HG02981 (cell line): ENCODE measurements around the gene SHC2.
"Not testable (repeated sequence)": the region's sequence is repeated elsewhere in the genome, so short reads cannot be mapped to it uniquely, and the experiment has no call there.

Experiments used
- ATAC-seq: cut with Tn5 transposase; IDR thresholded peaks from one replicate; pipeline ENCODE4 v1.9.1; 2021; ENCODE audit warnings: mild to moderate bottlenecking, moderate library complexity; ENCODE audit not compliant: unreplicated experiment

The SHC2 gene

DNA sequence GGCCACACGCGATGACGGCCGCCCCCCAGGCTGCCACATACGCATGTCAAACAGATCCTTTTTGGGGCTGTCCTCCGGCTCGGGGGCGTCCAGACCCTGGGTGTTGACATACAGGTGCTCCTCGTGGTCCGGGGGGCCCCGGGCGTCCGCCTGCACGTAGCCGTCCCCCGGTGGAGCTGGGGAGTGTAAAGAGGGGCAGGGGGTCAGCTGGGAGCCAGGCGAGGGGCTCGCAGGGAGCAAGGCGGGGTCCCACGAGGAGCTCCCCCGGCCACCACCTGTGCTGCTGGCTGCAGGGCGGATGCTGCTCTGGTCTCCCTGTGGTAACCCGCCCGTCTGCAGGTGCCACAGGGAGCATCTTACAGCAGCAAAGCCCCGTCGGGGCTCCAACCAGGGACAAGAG is 35.8 kb downstream of the SHC2 start:
- ATAC-seq: no peak

DNA sequence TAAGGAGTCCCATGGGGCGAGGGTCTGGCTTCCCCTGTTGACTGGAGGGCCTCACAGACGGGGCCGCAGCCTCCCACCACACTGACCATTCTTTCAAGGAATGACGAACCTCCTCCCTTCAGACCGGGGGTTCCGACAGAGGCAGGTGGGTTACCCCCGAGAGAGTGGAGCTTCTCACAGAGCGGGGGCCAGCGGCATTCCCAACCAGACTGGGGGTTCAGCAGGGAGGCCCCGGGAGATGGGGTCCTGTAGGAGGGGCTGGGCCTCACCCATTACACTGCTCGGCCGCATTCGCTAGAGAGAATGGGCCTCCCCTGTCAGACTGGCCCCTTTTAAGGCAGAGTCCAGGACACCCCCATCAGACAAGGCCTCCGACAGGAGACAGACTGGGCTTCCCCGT is 36.3 kb downstream of the SHC2 start:
- ATAC-seq: no peak

DNA sequence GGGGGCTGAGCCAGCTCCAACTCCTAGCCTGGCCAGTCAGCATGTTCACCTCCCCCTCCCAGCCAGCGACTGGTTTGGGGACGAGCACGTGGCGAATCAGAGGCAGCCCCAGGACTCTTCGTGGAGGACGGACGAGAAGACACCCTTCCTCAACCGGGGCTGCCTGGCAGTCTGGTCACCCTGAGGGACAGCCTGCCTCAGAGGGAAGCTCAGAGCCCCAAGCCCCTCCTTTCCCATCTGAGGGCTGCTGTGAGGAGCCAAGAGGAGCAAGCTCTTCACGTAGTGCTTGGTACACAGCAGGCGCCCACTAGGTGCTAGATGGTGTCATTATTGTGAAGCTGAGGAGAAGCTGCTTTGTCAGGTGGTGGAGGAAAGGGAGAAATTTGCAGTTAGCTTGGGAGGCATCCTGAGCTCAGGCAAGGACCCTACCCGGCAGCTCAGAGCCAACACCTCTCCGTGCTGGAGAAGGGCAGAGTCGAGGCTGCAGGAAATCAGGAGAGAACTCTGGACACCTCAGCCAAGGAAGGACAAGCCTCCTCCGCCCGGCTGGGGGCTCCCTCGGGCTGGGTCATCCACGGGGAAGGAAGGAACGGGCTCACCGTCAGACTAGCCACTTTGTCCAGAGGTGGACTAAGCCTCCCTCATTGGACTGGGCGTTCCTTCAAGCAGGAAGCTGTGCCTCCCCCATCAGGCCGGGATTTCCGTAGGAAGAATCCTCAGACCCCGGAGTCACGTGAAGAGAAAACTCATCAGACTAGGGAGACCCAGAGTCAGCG is 37.0 kb downstream of the SHC2 start:
- no peak for ATAC-seq

DNA sequence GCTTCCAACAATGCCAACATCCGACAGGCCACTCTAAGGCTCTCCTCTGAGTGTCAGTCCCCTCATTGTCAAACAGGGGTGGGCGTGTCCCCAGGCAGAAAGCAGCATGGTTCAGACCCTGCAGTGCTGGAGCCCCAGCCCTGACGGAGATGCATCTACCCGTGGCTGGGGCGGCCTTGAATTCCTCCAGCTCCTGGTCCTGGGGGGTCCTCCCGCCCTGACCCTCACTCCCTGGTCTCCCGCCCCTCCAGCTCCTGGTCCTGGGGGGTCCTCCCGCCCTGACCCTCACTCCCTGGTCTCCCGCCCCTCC is 38.0 kb downstream of the SHC2 start:
- not testable (repeated sequence) for ATAC-seq

DNA sequence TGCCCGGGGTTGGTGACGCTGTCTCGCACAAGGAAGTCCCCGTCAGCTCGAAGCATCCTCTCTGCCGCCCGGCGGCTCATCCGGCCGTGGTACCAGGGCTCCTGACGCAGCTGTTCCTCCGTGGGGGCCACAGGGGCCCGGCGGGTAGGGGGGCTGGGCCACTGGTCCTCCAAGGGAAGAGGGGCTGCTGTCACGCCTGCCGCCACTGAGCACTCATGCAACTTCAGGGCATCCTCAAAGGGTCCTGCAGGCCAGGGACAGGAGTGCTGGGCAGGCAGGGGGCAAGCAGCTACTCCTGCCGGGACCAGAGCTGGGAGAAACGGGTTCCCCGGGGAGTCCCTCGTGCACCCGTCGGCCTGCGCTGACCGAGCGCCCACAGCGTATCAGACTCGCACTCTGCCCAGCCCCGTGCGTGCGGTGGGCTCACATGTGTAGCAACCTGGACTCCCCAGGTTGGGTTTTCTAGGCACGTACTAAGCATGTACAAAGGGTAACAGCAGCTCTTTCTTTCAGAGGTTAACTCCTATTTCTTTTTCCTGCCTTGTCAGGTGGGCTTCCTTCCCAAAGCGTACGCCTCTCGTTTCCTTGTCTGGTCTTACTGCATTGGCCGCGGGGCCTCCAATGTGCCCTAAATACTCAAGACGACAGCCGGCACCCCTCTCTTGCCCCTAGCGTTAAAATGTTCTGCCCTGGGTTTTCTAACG is 38.5 kb downstream of the SHC2 start:
- ATAC-seq: no peak

DNA sequence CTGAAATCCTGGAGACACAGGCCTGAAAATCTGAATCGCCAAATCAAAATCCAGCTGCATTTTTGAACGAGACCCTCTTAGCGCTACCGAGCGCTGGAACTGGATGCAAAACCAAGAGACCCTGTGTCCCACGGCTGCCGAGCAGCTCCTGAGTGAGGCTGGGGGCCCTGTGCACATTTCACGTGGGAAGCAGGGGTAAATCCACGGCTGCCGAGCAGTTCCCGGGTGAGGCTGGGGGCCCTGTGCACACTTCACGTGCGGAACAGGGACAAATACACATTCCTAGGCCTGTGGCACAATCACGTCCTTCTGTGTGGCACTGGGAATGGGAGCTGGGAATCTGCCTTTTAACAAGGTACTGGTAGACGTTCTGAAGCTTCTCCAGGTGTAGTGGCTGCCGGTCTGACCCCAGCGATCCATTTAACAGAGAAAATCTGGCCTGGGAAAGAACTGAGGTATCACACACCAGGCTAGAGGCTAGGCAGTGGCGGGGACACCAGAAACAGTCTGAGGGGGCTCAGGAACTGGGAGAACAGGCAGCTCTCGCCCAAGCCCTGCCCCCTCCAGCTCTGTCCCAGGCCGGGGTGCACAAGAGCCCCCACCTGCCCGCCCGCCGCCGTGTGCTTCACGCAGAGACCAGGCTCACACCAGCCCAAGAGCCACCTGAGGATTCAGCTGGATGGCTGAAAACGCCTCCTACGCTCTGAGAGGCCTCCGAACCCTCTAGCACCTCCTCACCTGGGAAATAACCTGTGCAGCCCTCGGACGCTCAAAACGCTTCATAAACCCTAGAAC is 40.9 kb downstream of the SHC2 start:
- no peak for ATAC-seq

DNA sequence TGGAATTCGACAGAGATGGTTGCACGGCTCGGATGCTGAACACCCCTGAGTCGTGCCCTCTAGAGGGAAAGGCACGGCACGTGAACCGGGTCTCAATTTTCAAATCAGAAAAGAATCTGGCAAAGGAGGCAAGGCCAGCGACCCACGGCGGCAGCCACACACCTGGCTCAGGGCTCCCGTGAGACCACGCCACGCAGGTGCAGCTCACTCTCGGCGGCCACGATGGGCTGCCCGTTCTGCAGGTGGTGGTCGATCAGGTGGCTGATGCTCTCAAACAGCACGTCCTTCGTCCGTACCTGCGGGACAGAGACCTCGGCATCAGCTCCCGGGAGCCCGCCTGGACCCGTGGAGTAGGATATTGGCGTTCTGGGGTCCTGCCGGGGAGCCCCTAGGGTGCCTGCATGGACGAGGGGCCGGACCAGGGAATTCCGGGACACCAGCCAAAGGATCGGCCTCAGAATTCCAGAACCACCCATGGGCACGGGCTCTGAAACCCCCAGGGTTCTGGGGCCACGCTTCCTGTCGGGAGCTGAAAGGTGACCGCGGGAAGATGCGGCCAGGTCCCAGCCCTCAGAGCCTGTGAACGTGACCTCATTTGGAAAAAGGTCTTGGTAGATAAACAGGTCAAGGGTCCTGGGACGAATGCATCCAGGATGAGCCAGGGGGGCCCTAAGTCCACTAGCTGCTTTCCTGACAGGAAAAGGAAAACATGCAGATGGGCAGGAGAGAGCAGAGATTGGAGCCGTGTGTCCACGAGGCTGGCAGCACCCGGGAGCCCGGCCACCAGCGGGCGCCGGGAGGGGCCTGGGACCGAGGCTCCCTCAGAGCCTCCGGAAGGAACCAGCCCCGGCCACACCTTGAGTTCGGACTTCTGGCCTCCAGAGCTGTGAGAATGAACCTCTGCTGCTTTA is 41.8 kb downstream of the SHC2 start:
- ATAC-seq: no peak

DNA sequence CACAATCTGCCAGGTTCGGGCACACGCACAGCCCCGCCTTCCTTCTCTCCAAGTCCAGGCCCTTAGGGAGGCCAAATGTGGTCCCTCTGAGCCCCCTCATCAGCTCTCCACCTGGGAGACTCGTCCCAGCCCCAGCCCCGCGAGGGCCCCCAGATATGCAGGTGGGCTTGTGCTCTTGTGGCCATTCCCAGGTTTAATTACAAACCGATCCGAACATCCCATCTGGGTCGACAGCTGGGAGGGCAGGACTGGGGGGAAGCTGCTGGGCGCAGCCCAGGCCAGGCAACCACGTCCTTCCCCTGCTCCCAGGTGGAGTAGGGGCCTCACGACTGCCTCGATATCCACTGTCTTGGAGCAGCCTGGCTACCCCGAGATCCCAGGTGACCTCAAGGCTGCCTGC is 44.4 kb downstream of the SHC2 start:
- ATAC-seq: no peak

DNA sequence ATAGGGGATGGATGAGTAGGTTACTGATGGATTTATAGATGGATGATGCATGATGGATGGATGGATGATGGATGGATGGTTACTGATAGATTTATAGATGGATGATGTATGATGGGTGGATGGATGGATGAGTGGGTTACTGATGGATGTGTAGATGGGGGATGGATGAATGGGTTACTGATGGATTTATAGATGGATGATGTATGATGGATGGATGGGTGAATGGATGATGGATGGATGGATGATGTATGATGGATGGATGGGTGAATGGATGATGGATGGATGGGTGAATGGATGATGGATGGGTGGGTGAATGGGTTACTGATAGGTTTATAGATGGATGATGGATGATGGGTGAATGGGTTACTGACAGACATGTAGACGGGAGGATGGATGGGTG is 45.5 kb downstream of the SHC2 start:
- ATAC-seq: no peak

DNA sequence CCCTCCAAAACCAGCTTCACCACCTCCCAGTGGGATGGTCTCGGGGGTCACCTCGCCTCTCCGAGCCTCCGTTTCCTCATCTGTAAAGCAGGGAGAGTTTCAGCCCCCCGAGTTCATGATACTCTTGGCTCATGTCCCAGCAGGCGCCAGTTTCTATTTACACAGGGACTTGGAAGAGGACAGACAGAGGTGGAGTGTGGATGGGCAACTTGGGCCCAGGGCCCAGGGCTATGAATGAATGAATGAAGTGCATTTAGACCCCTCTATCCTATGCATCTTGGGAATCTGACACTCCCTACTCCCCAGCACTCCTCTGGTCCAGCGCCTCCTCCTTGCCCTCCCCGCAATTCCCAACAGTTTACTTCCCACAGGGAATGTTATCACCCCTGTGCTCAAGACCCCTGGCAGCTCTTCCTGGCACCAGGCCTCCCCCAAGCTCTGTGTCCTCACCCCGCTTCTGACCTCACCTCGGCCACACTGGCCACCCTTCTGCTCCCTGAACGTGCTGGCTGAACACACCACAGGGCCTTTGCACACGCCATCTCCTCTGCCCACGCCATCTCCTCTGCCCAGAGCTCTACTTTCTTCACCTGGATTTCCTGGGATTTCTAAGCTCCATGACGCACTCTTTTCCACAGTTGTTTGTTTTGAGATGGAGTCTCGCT is 46.9 kb downstream of the SHC2 start:
- ATAC-seq: no peak

DNA sequence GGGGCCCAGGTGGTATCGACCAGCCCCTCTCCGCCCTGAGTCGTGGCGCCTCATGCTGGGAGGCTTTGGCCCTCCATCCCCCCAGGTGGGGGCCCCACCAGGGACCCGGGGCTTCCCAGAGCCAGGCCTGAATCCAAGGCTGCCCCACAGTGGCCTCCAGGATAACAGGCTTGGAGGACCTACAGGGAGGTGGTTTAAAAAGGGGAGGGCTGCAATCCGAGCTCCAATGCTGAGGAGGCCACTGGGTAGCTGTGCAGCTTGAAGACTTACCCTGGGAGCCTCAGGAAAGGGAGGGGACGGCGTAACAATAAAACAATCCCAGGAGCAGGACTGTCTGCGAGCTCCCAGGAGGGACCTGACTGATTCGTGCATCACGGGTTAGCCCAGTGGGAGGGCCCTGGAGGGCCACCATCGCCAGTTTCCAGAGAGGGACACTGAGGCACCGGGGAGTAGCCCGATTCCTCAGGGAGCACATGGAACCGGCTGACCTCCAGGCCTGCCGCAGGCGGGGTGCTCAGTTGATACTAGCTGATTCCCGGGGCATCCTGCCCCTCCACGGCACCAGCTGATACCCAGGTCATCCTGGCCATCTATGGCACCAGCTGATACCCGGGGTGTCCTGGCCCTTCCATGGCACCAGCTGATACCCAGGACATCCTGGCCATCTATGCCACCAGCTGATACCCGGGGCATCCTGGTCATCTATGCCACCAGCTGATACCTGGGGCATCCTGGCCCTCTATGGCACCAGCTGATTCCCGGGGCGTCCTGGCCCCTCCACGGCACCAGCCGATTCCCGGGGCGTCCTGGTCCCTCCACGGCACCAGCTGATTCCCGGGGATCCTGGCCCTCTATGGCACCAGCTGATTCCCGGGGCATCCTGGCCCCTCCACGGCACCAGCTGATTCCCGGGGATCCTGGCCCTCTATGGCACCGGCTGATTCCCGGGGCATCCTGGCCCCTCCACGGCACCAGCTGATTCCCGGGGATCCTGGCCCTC is 48.2 kb downstream of the SHC2 start:
- no peak for ATAC-seq

DNA sequence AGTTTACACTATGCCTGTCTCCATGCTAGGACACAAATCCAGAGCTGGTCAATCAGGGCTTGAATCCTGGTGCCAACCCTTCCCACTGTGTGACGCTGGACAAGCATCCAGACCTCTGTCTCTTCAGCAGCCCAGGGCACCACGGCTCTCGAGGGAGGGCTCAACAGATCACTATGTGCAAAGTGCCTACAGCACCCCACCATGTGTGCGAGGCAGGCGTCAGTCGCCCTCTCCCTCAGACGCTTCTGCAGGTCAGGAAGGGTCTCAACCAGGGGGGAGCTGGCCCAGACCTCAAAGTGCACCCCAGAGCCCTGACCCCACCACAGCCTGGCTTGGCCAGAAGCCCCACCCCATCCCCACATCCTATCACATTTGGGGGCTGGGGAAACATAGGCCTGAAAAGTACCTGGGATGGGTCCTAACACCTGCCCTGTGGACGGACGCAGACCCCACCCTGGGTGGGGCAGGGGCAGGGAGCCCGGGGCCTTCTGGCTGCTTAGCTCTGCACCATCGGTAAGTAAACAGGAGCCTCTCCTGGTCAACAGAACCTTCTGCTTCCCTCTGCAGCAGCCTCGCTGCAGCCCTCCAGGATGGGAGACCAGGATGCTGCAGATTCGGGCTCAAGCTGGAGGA is 49.0 kb downstream of the SHC2 start:
- ATAC-seq: no peak

DNA sequence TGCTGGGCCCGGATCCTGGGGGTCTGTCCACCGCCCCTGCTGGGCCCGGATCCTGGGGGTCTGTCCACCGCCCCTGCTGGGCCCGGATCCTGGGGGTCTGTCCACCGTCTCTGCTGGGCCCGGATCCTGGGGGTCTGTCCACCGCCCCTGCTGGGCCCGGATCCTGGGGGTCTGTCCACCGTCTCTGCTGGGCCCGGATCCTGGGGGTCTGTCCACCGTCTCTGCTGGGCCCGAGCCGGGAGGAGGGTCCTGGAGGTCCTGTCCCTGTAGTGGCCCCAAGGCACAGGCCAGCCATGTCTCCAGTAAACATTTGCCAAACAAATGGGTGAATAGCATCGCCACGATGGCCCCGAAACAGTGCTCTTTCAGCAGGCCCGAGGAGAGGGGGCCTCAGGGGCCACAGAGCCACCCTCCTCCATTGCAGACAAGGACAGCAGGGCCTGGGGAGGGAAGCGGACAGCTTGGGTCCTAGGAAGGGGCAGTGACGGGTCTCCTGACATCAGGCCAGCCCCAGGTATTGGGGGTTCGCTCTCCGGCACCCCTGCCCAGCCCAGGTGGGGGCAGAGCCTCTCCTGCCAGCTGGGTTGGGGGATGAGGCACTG is 49.6 kb downstream of the SHC2 start:
- not testable (repeated sequence) for ATAC-seq

DNA sequence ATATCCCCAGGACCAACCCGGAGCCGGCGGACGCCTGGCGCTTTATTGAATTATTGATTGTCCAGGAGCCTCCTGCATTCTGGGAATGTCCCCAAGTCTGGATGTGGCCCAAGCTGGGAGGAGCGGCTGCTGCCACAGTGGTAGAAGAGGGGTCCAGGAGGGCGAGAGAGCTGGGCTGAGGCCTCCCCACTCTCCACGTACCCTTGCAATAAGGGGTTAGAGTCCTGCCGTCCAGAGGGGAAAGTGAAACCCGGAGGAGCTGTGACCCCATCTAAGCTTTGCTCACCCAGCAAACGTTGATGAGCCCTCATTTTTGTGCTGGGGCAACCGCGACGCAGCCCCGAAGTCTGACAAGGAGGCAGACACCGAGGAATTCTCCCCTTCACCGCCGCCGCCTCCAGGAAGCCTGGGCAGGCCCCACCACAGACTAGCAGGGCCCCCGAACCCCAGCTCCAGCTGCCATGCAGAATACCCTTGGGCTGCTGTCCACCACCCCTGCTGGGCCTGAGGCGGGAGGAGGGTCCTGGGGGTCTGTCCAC is 50.5 kb downstream of the SHC2 start:
- ATAC-seq: no peak

DNA sequence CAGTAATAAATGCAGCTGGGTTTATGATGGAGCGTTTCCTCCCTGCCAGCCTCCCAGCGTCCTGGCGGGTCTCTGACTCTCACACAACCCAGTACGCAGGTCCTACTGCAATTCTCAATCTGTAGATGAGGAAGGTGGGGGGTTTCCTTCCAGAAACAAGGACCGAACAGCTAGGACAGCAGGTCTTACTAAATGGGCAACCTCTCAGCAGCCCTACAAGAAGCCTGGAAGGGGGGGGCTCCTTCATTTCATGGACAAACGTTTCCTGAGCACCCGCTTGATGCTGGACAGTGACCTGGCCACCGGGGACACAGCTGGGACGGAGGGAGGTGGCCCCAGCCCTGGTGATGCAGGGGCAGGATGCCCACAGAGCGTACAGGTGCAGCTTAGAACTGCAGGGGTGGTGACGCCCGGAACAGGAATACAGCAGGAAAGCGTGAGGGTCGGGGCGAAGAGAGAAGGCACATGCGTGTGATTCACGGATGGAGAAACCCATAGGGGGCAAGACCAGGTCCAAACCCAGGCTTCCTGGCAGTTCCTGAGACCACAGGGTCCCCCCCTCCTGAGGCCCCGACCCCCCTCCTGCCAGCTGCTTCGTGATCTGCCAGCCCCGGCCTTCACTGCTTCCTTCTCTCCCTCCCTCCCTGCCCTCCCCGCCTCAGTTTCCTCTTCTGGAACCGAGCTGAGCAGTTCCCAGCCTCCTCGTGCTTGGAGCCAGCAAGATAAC is 51.2 kb downstream of the SHC2 start:
- no peak for ATAC-seq

DNA sequence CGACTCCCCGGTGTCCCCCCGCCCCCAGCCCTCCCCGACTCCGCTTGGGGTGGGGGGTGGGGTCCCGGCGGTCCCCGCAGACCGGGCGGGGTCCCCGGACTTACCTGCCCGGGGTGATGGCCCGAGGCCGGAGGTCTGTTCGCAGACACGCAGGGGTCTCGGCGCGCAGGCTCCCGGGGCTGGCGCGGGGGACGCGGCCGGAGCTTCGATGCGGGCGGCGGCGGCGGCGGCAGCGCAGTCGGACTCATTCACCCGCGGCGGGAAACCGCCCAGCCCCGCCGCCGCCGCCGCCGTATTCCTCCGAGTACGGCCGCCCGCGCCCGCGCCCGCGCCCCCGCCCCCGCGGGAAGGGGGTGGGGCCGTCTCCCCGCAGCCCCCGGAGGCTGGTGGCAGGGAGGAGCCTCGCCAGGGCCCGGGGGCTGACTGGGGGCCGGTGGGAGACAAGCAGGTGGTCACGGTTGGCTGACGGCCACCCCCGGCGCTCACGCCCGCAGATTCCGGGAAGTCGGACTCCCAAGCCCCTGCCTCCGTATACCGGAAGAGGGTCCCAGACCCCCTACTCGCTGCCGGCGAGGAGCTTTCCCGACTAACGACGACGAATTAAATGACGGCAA is 51.8 kb downstream of the SHC2 start, which contains the start of gene C2CD4C:
C2CD4C (minus strand) TSS at position 246 of the 614 bp plus-strand sequence. CDS start 786 bp downstream, outside the sequence.
- ATAC-seq: no peak

DNA sequence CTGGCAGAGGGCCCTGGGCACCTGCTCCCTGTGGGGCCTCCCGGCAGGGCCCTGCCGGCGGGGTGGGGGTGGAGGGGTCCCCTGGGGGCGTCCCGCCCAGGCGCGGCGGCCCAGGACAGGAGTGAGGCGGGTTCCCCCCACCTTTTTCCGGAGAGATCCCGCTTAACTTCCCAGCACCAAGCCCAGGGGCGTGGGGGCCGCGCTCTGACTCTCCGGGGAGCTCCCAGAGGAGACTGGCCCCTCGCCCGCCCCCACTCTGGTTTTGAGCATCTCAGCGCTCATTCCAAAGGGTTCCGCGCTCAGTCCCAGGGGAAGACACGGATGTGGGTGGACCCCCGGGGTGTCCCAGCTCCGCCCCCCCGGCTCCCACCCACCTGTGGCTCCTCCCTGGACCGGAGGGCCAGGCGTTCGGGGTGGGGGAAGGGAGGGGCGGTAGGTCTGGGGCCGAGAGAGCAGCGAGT is 52.4 kb downstream of the SHC2 start:
- ATAC-seq: no peak
